Astrocyte (in vitro differentiated cells and primary cell): Measurements from ENCODE around the gene GUCY2D.

Experiments used
- EZH2 ChIP-seq: IDR thresholded peaks from 2 replicates; pipeline ENCODE4 v1.6.1; 2012; ENCODE audit warnings: mild to moderate bottlenecking, low read length, inconsistent platforms; ENCODE audit not compliant: insufficient read depth
- TF ChIP-seq, protein P1 (sequence below): IDR thresholded peaks from 2 replicates; pipeline ENCODE4 v1.5.1; 2011; ENCODE audit warnings: low read depth, mild to moderate bottlenecking, inconsistent platforms, low read length, moderate library complexity; ENCODE audit not compliant: insufficient read depth

DNA sequence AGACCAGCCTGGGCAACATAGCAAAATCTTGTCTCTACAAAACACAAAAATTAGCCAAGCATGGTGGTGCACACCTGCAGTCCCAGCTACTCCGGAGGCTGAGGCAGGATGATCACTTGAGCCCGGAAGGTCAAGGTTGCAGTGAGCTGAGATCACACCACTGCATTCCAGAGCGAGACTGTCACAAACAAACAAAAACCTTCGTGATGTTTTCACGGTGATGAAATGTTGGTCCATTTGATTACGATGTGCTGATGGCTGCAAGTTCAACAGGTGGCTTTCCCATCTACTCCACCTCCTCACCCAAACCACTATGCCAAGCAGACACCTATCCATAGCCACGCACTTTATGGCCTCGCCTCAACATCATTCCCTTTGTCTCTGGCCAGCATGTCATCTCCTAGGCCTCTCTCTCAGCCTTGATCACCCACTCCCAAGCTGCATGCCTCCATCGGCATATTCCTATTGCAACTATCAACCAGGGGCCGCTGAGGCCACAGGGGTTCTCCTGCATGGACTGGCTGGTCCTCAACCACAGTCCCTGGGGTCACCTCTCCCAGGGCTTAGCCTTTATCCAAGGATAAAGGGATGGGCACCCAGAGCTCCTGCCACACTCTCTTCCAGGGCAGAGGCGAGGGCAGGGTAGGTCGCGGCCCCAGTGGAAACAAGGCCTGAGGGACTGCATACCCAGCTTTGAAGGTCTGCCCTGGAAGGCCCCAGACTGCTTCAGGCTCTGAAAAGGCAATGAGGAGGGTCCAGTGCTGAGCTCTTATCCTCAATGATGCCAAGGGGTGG, 19.3 kb downstream of the GUCY2D start:
- TF ChIP-seq, protein P1, sequence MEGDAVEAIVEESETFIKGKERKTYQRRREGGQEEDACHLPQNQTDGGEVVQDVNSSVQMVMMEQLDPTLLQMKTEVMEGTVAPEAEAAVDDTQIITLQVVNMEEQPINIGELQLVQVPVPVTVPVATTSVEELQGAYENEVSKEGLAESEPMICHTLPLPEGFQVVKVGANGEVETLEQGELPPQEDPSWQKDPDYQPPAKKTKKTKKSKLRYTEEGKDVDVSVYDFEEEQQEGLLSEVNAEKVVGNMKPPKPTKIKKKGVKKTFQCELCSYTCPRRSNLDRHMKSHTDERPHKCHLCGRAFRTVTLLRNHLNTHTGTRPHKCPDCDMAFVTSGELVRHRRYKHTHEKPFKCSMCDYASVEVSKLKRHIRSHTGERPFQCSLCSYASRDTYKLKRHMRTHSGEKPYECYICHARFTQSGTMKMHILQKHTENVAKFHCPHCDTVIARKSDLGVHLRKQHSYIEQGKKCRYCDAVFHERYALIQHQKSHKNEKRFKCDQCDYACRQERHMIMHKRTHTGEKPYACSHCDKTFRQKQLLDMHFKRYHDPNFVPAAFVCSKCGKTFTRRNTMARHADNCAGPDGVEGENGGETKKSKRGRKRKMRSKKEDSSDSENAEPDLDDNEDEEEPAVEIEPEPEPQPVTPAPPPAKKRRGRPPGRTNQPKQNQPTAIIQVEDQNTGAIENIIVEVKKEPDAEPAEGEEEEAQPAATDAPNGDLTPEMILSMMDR: no peak
- no peak for TF ChIP-seq EZH2
